Neural cell (in vitro differentiated cells): ENCODE results near the gene CXCL3. TPM values are rescaled to one million over a fixed set of nuclear protein-coding genes. Genes with fewer than 3 reads are reported as not detected.

Experiments
- H2AFZ ChIP-seq: fragments of 200-600, 300-800 bp; sonication (generic), shearing (Covaris generic); 2 replicates; pipeline ENCODE4 v1.6.0; 2014; ENCODE audit warnings: low read depth, mild to moderate bottlenecking, antibody characterized with exemption, low read length, moderate library complexity
- H3F3A ChIP-seq: fragments of 200-600 bp; shearing (Covaris generic); 2 replicates; pipeline ENCODE4 v1.6.1; 2016; ENCODE audit warnings: mild to moderate bottlenecking, moderate library complexity, mixed read lengths, antibody characterized with exemption, low read length; ENCODE audit not compliant: insufficient read depth, poor library complexity, severe bottlenecking
- H3K27ac ChIP-seq: fragments of 200-600, 300-800 bp; sonication (generic), shearing (Covaris generic); 2 replicates; pipeline ENCODE4 v1.5.1; 2014; ENCODE audit warnings: mild to moderate bottlenecking, low read length, moderate library complexity
- H3K27me3 ChIP-seq: fragments of 300-800, 200-600 bp; sonication (generic), shearing (Covaris generic); 2 replicates; pipeline ENCODE4 v1.6.0; 2014; ENCODE audit warnings: mild to moderate bottlenecking, low read depth, low read length, moderate library complexity; ENCODE audit not compliant: insufficient read depth
- H3K36me3 ChIP-seq: fragments of 300-800, 200-600 bp; sonication (generic), shearing (Covaris generic); 2 replicates; pipeline ENCODE4 v1.5.1; 2014; ENCODE audit warnings: mild to moderate bottlenecking, antibody characterized with exemption, low read length, moderate library complexity; ENCODE audit not compliant: insufficient read depth
- H3K4me2 ChIP-seq: fragments of 300-800, 200-600 bp; sonication (generic), shearing (Covaris generic); 2 replicates; pipeline ENCODE4 v1.6.0; 2014; ENCODE audit warnings: mild to moderate bottlenecking, low read length
- H3K4me3 ChIP-seq: fragments of 300-800, 200-600 bp; sonication (generic), shearing (Covaris generic); 2 replicates; pipeline ENCODE4 v1.5.1; 2014; ENCODE audit warnings: mild to moderate bottlenecking, low read length, moderate library complexity
- H3K79me2 ChIP-seq: fragments of 200-600 bp; shearing (Covaris generic); replicated peaks from 2 replicates; pipeline ENCODE4 v1.6.0; 2014; ENCODE audit warnings: mild to moderate bottlenecking, low read length, moderate library complexity; ENCODE audit not compliant: insufficient read depth
- H3K9ac ChIP-seq: fragments of 300-800, 200-600 bp; sonication (generic), shearing (Covaris generic); 2 replicates; pipeline ENCODE4 v1.6.1; 2016; ENCODE audit warnings: mild to moderate bottlenecking, low read length, mixed read lengths
- H3K9me2 ChIP-seq: fragments of 200-600 bp; shearing (Covaris generic); 2 replicates; pipeline ENCODE4 v1.6.1; 2016; ENCODE audit warnings: mild to moderate bottlenecking, low read length, mixed read lengths; ENCODE audit not compliant: insufficient read depth
- H3K9me3 ChIP-seq: fragments of 200-600, 300-800 bp; sonication (generic), shearing (Covaris generic); 2 replicates; pipeline ENCODE4 v1.6.1; 2016; ENCODE audit warnings: mild to moderate bottlenecking, mixed run types, low read length, moderate library complexity, mixed read lengths
- H4K20me1 ChIP-seq: fragments of 200-600 bp; shearing (Covaris generic); 2 replicates; pipeline ENCODE4 v1.6.1; 2016; ENCODE audit warnings: mild to moderate bottlenecking, mixed run types; ENCODE audit not compliant: insufficient read depth
- CTCF ChIP-seq: fragments of 450-650 bp; IDR thresholded peaks from 2 replicates; pipeline ENCODE4 v1.5.1; 2014; ENCODE audit warnings: antibody characterized with exemption, mild to moderate bottlenecking, moderate library complexity; ENCODE audit not compliant: poor library complexity, severe bottlenecking
- EP300 ChIP-seq: fragments of 450-650 bp; conservative IDR thresholded peaks from 2 replicates; pipeline ENCODE4 v1.6.1; 2014; ENCODE audit warnings: antibody characterized with exemption, mild to moderate bottlenecking, moderate library complexity; ENCODE audit not compliant: poor library complexity, severe bottlenecking
- EZH2 ChIP-seq: fragments of 200-600, 300-800 bp; shearing (Covaris generic), sonication (generic); IDR thresholded peaks from 2 replicates; pipeline ENCODE4 v1.6.1; 2014; ENCODE audit warnings: antibody characterized with exemption, low read length, borderline replicate concordance, mild to moderate bottlenecking; ENCODE audit not compliant: insufficient read depth, poor library complexity, severe bottlenecking
- MXI1 ChIP-seq: fragments of 450-650 bp; conservative IDR thresholded peaks from 2 replicates; pipeline ENCODE4 v1.6.1; 2014; ENCODE audit warnings: antibody characterized with exemption, mild to moderate bottlenecking; ENCODE audit not compliant: poor library complexity, severe bottlenecking
- POLR2AphosphoS5 ChIP-seq: IDR thresholded peaks from 2 replicates; pipeline ENCODE4 v1.6.1; 2012
- RAD21 ChIP-seq: fragments of 450-650 bp; conservative IDR thresholded peaks from 2 replicates; pipeline ENCODE4 v1.6.1; 2014; ENCODE audit warnings: antibody characterized with exemption, mild to moderate bottlenecking, moderate library complexity
- REST ChIP-seq: IDR thresholded peaks from 2 replicates; pipeline ENCODE4 v1.6.1; 2012; ENCODE audit warnings: borderline replicate concordance
- SMC3 ChIP-seq: fragments of 450-650 bp; conservative IDR thresholded peaks from 2 replicates; pipeline ENCODE4 v1.6.1; 2014; ENCODE audit warnings: antibody characterized with exemption, mild to moderate bottlenecking, moderate library complexity; ENCODE audit not compliant: poor library complexity
- TAF1 ChIP-seq: IDR thresholded peaks from 2 replicates; pipeline ENCODE4 v1.6.1; 2012; ENCODE audit warnings: low read depth
- polyA plus RNA-seq: library from polyadenylated mRNA; depleted of rRNA; stranded (reverse); fragments of >200 nt; gene quantifications from 2 replicates; pipeline ENCODE4 v1.2.3, GENCODE V29; 2014

CXCL3 gene
- polyA plus RNA-seq, 1 donor from 2014 or later = not detected

DNA sequence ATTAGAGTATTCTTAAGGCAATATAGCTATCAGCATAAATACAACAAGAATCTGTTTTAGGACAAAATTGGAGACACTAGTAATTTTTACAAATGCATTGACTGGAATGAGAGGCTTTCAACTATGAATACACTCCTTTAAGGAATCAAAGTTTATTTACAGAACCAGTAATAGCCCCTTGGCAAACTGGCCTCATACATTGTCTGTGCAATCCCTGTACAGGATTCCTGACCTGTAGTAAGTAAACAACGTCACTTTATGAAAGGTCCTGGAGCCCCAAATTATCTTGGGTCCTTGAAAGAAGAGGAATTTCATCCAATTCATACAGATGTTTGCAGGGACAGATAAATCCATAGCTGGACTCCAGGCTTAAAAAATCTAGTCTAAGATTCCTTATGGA, 25.4 kb upstream of the CXCL3 start:
- Histone ChIP-seq H2AFZ (no peak overlapping the region), H3K27me3 (no peaks in the 10 kb centered on the region), H3K9me3 (no peaks in the 10 kb centered on the region), H3K36me3 (no peaks in the 10 kb centered on the region), H3K4me3 (no peak overlapping the region), H3K79me2 (no peaks in the 10 kb centered on the region), H3K4me2 (no peak overlapping the region), H4K20me1 (no peaks in the 10 kb centered on the region), H3K9me2 (no peaks in the 10 kb centered on the region), H3F3A (no peaks in the 10 kb centered on the region), H3K9ac (no peak overlapping the region), H3K27ac (no peak overlapping the region)
- TF ChIP-seq EZH2 = no peak
- TF ChIP-seq RAD21 = no peak
- TF ChIP-seq CTCF = no peak

DNA sequence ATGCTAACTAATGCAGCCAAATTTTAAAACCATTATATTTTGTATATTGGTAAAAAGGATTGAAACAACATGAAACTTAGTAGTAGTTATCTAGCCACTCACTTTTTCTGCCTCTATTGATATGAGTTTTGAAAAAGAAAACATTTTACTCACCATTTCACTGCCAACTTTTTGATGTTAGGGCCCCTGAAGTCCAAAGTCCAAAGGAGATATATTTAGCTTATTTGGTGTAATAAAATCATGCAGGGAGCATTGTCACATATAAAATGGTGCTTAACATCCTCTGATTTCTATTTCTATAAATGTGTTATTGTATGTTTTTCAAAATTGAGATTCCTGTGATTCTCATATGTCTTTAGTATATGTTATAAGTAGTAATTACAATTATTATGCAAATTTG, 24.5 kb upstream of the CXCL3 start:
- Histone ChIP-seq H3K9ac (no peak overlapping the region), H3K27ac (no peak overlapping the region), H2AFZ (no peak overlapping the region), H3K4me3 (no peak overlapping the region), H3K27me3 (no peaks in the 10 kb centered on the region), H3K9me2 (no peaks in the 10 kb centered on the region), H3K9me3 (no peaks in the 10 kb centered on the region), H3K36me3 (no peaks in the 10 kb centered on the region), H3K4me2 (no peak overlapping the region), H4K20me1 (no peaks in the 10 kb centered on the region), H3F3A (no peaks in the 10 kb centered on the region), H3K79me2 (no peaks in the 10 kb centered on the region)
- TF ChIP-seq EP300 (no peak), TAF1 (no peak), RAD21 (no peak), CTCF (no peak)

DNA sequence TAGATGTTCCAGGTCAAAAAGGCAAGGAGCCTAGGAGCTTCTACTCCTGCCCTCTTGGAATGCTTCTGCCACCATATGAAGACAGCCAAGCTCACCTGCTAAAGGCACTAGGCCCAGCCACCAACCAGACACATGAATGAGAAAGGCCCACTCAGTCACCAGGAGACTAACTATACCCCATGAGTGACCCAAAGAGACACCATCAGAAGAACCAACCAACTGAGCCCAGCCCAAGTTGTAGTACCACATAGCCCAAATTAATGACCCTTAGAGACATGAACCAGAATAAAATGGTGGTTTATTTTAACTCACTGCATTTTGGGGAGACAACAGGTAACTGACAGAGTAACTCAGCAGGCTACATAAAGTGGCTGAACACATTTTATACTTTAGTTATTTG, 22.9 kb upstream of the CXCL3 start:
- Histone ChIP-seq H3K4me2 (no peak overlapping the region), H3K9ac (no peak overlapping the region), H3K27me3 (no peaks in the 10 kb centered on the region), H3K36me3 (no peaks in the 10 kb centered on the region), H4K20me1 (no peaks in the 10 kb centered on the region), H3F3A (no peaks in the 10 kb centered on the region), H3K9me3 (no peaks in the 10 kb centered on the region), H3K9me2 (no peaks in the 10 kb centered on the region), H3K79me2 (no peaks in the 10 kb centered on the region), H3K4me3 (no peak overlapping the region), H3K27ac (no peak overlapping the region), H2AFZ (no peak overlapping the region)
- TF ChIP-seq REST = no peak
- TF ChIP-seq POLR2AphosphoS5 = no peak
- TF ChIP-seq MXI1 = no peak
- TF ChIP-seq EP300 = no peak
- TF ChIP-seq RAD21 = no peak
- TF ChIP-seq SMC3 = no peak
- no peak for TF ChIP-seq TAF1
- no peak for TF ChIP-seq EZH2
